ENCODE measurements around the gene ZBTB44. TPM values are rescaled to one million over a fixed set of nuclear protein-coding genes. Genes with fewer than 3 reads are reported as not detected.

ZBTB44 gene
- total RNA-seq, 1 experiment from 2014 or later = 32.5 TPM

DNA sequence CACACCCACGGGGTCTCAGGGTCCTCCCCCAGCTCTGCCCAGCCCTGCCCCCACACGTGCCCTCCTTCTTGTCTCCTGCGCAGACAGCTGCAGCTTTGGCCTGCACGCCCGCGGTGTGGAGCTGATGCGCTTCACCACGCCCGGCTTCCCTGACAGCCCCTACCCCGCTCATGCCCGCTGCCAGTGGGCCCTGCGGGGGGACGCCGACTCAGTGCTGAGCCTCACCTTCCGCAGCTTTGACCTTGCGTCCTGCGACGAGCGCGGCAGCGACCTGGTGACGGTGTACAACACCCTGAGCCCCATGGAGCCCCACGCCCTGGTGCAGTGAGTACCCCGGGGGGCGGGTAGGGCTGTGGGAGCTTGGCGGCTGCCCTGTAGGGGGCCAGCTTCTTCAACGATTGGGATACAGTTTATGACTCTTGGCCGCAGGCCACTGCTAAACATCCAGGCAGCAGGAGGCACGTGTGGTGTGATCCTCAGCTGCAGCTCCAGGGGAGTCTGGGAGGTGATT lies 124.3 kb downstream of the ZBTB44 start:
- H3K9me2 ChIP-seq (ENCODE audit: insufficient read depth) = no peaks in the 10 kb centered on the region
- BruUV-seq (replicated peaks) = no TSS peak
- ATAC-seq = no peak
- TF ChIP-seq TCF7L2 (IDR thresholded peaks at IDR 0.05; ENCODE audit: borderline replicate concordance, extremely low read depth, insufficient read depth, insufficient read length) (no peak), ZNF274 (IDR thresholded peaks at IDR 0.05; ENCODE audit: low read depth, low read length) (no peak), POLR2AphosphoS5 (IDR thresholded peaks at IDR 0.05; ENCODE audit: low read depth, low read length) (no peak), EZH2phosphoT487 (IDR thresholded peaks at IDR 0.05; ENCODE audit: borderline replicate concordance) (no peak), ZFX (IDR thresholded peaks at IDR 0.05) (no peak), CEBPB (IDR thresholded peaks at IDR 0.05; ENCODE audit: low read depth) (no peak), RAD21 (IDR thresholded peaks at IDR 0.05; ENCODE audit: low read depth) (no peak), SRF (IDR thresholded peaks at IDR 0.05; ENCODE audit: low read depth) (no peak), SP1 (IDR thresholded peaks at IDR 0.05; ENCODE audit: low read depth) (no peak), FOSL1 (IDR thresholded peaks at IDR 0.05; ENCODE audit: low read depth) (no peak), EZH2 (IDR thresholded peaks at IDR 0.05) (no peak)
- TF ChIP-seq, protein P1, sequence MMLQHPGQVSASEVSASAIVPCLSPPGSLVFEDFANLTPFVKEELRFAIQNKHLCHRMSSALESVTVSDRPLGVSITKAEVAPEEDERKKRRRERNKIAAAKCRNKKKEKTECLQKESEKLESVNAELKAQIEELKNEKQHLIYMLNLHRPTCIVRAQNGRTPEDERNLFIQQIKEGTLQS (IDR thresholded peaks at IDR 0.05) = no peak
- TF ChIP-seq, protein P2, sequence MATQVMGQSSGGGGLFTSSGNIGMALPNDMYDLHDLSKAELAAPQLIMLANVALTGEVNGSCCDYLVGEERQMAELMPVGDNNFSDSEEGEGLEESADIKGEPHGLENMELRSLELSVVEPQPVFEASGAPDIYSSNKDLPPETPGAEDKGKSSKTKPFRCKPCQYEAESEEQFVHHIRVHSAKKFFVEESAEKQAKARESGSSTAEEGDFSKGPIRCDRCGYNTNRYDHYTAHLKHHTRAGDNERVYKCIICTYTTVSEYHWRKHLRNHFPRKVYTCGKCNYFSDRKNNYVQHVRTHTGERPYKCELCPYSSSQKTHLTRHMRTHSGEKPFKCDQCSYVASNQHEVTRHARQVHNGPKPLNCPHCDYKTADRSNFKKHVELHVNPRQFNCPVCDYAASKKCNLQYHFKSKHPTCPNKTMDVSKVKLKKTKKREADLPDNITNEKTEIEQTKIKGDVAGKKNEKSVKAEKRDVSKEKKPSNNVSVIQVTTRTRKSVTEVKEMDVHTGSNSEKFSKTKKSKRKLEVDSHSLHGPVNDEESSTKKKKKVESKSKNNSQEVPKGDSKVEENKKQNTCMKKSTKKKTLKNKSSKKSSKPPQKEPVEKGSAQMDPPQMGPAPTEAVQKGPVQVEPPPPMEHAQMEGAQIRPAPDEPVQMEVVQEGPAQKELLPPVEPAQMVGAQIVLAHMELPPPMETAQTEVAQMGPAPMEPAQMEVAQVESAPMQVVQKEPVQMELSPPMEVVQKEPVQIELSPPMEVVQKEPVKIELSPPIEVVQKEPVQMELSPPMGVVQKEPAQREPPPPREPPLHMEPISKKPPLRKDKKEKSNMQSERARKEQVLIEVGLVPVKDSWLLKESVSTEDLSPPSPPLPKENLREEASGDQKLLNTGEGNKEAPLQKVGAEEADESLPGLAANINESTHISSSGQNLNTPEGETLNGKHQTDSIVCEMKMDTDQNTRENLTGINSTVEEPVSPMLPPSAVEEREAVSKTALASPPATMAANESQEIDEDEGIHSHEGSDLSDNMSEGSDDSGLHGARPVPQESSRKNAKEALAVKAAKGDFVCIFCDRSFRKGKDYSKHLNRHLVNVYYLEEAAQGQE (IDR thresholded peaks at IDR 0.05; ENCODE audit: low read depth) = no peak
- TF ChIP-seq, protein P3, sequence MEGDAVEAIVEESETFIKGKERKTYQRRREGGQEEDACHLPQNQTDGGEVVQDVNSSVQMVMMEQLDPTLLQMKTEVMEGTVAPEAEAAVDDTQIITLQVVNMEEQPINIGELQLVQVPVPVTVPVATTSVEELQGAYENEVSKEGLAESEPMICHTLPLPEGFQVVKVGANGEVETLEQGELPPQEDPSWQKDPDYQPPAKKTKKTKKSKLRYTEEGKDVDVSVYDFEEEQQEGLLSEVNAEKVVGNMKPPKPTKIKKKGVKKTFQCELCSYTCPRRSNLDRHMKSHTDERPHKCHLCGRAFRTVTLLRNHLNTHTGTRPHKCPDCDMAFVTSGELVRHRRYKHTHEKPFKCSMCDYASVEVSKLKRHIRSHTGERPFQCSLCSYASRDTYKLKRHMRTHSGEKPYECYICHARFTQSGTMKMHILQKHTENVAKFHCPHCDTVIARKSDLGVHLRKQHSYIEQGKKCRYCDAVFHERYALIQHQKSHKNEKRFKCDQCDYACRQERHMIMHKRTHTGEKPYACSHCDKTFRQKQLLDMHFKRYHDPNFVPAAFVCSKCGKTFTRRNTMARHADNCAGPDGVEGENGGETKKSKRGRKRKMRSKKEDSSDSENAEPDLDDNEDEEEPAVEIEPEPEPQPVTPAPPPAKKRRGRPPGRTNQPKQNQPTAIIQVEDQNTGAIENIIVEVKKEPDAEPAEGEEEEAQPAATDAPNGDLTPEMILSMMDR (IDR thresholded peaks at IDR 0.05 in 2 of 3, conservative IDR thresholded peaks at IDR 0.05 in 1 of 3; ENCODE audit: borderline replicate concordance in 1 of 3, insufficient read depth in 1 of 3, low read depth in 2 of 3, low read length in 2 of 3) = no peak
- TF ChIP-seq, protein P4, sequence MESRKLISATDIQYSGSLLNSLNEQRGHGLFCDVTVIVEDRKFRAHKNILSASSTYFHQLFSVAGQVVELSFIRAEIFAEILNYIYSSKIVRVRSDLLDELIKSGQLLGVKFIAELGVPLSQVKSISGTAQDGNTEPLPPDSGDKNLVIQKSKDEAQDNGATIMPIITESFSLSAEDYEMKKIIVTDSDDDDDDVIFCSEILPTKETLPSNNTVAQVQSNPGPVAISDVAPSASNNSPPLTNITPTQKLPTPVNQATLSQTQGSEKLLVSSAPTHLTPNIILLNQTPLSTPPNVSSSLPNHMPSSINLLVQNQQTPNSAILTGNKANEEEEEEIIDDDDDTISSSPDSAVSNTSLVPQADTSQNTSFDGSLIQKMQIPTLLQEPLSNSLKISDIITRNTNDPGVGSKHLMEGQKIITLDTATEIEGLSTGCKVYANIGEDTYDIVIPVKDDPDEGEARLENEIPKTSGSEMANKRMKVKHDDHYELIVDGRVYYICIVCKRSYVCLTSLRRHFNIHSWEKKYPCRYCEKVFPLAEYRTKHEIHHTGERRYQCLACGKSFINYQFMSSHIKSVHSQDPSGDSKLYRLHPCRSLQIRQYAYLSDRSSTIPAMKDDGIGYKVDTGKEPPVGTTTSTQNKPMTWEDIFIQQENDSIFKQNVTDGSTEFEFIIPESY (IDR thresholded peaks at IDR 0.05; ENCODE audit: extremely low read depth, insufficient replicate concordance, low read length) = no peak
- POLR2A ChIA-PET = no interaction called here
- no peak overlapping the region for H2AFZ ChIP-seq (ENCODE audit: low read depth, low read length, poor library complexity, severe bottlenecking)
- no peak overlapping the region for H3K9ac ChIP-seq (ENCODE audit: low read length)
- H3K4me2 ChIP-seq (ENCODE audit: low read length) = no peak overlapping the region
- H3K36me3 ChIP-seq (ENCODE audit: control insufficient read depth in 1 of 2, insufficient read depth in 2 of 2, low read length in 2 of 2) = peaks cover 3 to 4% of the 10 kb centered on the region in 2 experiments; a peak in 1 of 4 replicates
- H4K20me1 ChIP-seq (ENCODE audit: insufficient read depth) = no peaks in the 10 kb centered on the region
- H3K4me3 ChIP-seq (replicated peaks in 1 of 2; ENCODE audit: low read depth in 1 of 2, low read length in 2 of 2) = no peak overlapping the region
- CTCF ChIA-PET = no interaction called here
- no peak for DNase-seq (ENCODE audit: low read depth, low spot score)
- no peak overlapping the region for H3K27ac ChIP-seq (ENCODE audit: low read depth, low read length)
- intact Hi-C loops (cut with micrococcal nuclease) = no loop called here
- no peaks in the 10 kb centered on the region for H3K27me3 ChIP-seq (ENCODE audit: insufficient read depth, low read length)
- peaks cover 32% of the 10 kb centered on the region for H3K79me2 ChIP-seq (ENCODE audit: insufficient read depth, low read length)
- H3K9me3 ChIP-seq (ENCODE audit: control insufficient read depth in 1 of 2, insufficient read depth in 1 of 2, low read depth in 1 of 2, low read length in 2 of 2) = no peaks in the 10 kb centered on the region
- no peaks in the 10 kb centered on the region for H3K4me1 ChIP-seq (ENCODE audit: control insufficient read depth in 1 of 2, insufficient read depth in 2 of 2, low read length in 2 of 2)
- RAD21 ChIA-PET (ENCODE audit: low non-redundant PET in 1 of 2, low total read pairs in 2 of 2, uncharacterized antibody in 2 of 2, unreplicated experiment in 2 of 2) = no interaction called here
